ENCODE results near the gene RB1.

- TF ChIP-seq POLR2AphosphoS5 (IDR thresholded peaks at IDR 0.05) (no peak), MXI1 (conservative IDR thresholded peaks at IDR 0.05; ENCODE audit: poor library complexity, severe bottlenecking) (no peak)
These were observed 120.7 kb downstream of the RB1 start for GRCh38 chr13:48424212-48424611.

Measured in neural cell (in vitro differentiated cells).